Cortex of kidney (tissue), 1 donor: ENCODE data around the gene IGSF1.

Experiments
- DNase-seq: peaks from one replicate; lab custom pipeline; 2025; lab: John Stamatoyannopoulos, UW

IGSF1 gene, protein sequence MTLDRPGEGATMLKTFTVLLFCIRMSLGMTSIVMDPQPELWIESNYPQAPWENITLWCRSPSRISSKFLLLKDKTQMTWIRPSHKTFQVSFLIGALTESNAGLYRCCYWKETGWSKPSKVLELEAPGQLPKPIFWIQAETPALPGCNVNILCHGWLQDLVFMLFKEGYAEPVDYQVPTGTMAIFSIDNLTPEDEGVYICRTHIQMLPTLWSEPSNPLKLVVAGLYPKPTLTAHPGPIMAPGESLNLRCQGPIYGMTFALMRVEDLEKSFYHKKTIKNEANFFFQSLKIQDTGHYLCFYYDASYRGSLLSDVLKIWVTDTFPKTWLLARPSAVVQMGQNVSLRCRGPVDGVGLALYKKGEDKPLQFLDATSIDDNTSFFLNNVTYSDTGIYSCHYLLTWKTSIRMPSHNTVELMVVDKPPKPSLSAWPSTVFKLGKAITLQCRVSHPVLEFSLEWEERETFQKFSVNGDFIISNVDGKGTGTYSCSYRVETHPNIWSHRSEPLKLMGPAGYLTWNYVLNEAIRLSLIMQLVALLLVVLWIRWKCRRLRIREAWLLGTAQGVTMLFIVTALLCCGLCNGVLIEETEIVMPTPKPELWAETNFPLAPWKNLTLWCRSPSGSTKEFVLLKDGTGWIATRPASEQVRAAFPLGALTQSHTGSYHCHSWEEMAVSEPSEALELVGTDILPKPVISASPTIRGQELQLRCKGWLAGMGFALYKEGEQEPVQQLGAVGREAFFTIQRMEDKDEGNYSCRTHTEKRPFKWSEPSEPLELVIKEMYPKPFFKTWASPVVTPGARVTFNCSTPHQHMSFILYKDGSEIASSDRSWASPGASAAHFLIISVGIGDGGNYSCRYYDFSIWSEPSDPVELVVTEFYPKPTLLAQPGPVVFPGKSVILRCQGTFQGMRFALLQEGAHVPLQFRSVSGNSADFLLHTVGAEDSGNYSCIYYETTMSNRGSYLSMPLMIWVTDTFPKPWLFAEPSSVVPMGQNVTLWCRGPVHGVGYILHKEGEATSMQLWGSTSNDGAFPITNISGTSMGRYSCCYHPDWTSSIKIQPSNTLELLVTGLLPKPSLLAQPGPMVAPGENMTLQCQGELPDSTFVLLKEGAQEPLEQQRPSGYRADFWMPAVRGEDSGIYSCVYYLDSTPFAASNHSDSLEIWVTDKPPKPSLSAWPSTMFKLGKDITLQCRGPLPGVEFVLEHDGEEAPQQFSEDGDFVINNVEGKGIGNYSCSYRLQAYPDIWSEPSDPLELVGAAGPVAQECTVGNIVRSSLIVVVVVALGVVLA (N-terminal part only)

GRCh38 chrX:131288738-131289511, at the start of gene IGSF1:
Gene IGSF1 (minus strand): TSS chrX:131289306. CDS start chrX:131286674, 2,632 bp downstream.
- DNase-seq, result no peak

DNA sequence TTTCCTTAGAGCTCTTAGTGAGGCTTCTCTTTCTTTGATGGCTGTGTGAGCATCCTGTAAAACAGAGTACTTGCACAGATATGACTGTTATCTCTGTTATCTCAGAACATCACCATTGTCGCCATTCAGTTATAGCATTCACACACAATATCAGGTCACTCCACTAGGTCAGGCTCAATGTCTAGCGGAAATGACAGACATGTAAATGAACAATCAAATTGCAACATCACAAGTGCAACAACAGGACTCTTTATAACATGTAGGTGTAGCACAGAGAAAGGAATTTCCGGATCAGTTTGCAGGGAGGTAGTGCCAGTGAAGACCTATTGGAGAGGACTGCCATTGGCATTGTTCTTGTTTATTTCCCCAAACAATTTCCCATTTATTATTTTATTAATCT, 43.2 kb upstream of the IGSF1 start:
- DNase-seq, result no peak

- no peak for DNase-seq
These were observed 42.0 kb upstream of the IGSF1 start for GRCh38 chrX:131331152-131331551.

- no peak for DNase-seq
These were observed 41.6 kb upstream of the IGSF1 start for GRCh38 chrX:131330735-131331134.

- no peak for DNase-seq
These were observed 33.5 kb upstream of the IGSF1 start for GRCh38 chrX:131322651-131323050.

- DNase-seq, result no peak
These were observed 28.2 kb upstream of the IGSF1 start for GRCh38 chrX:131317326-131317725.

- no peak for DNase-seq
These were observed 27.2 kb upstream of the IGSF1 start for GRCh38 chrX:131316260-131316659.

DNA sequence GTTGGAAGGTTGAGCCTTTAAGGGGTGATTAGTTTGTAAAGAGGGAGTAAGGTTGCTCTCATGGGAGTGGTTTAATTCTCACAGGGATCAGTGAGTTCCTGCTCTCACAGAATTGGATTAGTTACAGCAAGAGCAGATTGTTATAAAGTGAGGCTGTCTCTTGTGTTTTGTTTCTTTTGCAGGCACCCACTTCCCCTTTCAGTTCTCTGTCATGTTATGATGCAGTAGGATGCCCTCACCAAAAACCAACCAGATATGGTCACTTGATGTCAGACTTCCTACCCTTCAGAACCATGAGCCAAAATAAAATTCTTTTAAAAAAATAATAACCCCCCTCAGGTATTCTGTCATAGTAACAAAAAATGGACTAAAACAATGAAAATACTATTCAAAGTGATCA, 19.9 kb upstream of the IGSF1 start:
- DNase-seq, result no peak

DNA sequence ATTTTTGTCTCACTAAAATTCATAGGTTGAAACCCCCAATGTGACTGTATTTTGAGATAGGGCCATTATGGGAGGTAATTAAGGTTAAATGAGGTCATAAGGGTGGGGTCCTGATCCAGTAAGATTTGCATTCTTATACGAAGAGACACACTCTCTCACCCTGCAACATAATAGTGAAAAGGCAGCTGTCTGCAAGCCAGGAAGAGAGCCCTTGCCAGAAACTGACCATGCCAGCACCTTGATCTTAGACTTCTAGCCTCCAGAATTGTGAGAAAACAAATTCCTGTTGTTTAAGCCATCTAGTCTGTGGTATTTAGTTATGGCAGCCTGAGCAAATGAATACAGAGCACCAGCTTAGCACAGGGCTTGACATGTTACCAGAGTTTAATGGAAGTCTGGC, 17.5 kb upstream of the IGSF1 start:
- DNase-seq, result no peak

- DNase-seq, result no peak
These were observed 16.8 kb upstream of the IGSF1 start for GRCh38 chrX:131305926-131306325.

DNA sequence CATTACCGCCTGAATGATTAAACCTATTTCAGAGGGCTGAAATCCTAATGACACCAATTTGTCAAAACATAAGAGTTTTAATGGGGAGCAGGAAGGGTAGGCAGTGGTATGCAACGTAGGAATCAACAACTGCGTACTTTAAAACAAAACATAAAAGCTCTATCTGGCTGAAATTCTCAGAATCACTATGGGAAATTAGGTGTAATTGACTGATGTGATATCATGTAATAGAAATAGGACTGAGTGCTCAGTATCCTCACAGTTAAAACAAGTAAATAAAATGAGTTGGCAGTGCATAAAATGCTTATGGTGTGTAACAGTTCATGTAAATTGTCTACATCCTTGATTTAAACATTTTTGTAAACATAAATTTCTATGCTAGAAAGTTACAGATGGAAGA, 13.6 kb upstream of the IGSF1 start:
- no peak for DNase-seq

DNA sequence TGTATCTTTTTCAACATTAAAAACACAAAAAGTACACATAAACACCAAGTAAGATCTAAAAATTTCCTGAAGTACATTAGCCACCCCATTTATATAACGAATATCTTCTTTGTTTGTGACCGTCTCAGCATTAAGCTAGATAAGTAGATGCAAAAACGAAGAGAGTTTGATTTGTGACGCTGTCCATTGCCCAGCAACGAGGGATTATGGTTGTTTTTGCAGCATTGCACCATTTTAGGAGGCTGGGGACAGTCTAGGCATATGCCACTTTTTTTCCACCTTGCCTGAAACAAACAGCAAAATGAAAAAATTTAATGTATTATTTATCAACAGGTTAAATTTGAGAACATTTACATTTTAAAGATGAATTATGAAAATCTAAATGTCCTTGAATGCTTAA, 12.0 kb upstream of the IGSF1 start:
- DNase-seq, result no peak

DNA sequence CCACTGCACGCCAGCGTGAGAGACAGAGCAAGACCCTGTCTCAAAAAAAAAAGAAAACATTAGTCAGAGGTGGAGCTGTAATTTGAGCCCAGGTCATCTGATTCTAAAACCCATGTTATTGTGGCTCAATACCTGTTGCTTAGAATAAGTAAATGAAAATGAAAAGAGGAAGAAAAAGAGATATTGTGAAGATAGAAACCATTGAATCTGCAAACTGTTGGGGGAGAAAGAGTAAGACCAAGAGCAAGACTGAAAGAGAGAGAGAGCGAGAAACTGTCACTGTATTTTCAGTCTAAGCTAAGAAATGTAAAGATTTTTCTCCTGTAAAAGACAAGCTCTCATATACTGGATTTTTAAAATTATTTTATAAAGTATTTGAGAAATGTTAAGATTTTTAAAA, 9.7 kb upstream of the IGSF1 start:
- no peak for DNase-seq

- DNase-seq, result no peak
These were observed 8.9 kb upstream of the IGSF1 start for GRCh38 chrX:131298036-131298435.

- no peak for DNase-seq
These were observed 421 bp upstream of the IGSF1 start for GRCh38 chrX:131289527-131289926.

DNA sequence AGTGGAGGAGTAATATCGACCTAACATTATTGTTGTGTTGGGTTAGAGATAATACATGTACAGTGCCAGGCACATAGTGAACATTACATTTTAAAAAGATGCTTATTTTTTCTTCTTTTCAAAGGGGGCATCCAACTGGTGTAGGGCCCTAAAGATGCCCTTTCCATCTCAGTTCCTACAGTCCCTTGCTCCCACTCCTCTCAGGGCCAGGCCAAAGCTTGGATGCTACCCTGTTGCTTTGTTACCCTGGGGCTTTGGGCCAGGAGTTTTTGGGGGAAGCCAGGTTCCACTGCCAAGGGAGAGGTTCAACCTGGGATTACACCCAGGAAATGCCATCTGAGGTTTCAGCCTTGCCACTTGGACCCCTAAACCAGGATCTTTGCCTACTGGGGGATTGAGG, 918 bp downstream of the IGSF1 start:
- no peak for DNase-seq

- no peak for DNase-seq
These were observed 1.4 kb downstream of the IGSF1 start for GRCh38 chrX:131287560-131288179.

DNA sequence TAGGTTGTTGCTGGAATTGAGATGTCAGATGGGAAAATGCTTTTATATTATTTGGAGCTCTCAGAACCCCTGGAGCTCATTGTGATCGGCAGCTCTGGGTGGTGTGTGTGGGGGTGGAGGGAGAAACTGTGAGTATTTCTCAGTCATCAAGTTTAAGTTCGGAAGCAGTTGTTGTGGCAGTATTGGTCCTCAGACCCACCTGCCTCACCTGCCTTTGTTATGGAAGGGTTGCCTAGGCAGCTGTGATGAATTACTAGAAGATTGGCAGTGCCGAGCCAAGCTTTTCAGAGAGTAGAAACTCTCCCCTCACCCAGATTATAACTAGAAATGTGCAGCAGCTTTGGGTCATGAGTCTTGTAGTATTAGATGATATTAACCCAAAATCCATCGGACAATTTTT, 9.5 kb downstream of the IGSF1 start:
- no peak for DNase-seq

- no peak for DNase-seq
These were observed 9.9 kb downstream of the IGSF1 start for GRCh38 chrX:131279197-131279596.

DNA sequence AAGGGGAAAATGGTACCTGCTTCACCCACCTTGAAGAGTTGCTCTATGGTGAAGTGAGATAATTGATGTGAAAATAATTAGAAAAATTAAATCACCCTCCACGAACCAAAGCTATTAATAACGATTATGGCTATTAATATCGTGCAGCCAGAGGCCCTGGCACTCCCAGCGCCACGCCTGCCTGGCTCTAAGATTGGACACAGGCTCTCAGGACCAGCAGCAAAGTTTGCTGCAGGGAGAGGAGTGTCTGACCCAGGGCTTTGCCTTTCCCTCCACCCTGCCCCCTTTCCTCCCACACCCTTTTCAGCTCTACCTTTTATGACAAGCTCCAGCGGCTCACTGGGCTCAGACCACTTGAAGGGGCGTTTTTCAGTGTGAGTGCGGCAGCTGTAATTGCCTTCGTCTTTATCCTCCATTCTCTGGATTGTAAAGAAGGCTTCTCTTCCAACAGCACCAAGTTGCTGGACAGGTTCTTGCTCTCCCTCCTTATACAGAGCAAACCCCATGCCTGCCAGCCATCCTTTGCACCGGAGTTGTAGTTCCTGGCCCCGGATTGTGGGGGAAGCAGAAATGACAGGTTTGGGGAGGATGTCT, 11.5 kb downstream of the IGSF1 start:
- no peak for DNase-seq

DNA sequence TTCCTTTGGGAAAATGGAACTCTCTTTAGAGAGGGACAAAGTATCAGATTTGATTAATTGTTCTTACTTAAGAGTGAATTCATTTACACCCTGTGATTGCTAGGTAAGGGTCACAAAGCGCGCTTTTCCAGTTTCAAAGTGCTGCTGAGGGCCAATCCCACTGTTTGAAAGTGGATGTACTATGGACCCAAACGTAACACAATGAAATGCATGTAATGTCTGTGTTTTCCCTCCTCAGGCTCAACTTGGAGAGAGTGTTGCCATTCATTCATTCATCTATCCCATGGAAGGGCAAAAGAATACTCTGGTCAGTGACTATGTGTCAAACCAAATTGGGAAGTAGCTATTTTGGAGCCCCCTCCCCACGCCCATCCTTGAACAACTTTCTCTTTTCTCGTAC, 16.1 kb downstream of the IGSF1 start:
- DNase-seq, result no peak
